KG1 (cell line): Measurements from ENCODE around the gene SLC4A1.

Source experiments
- DNase-seq: peaks from one replicate; lab custom pipeline; 2025; lab: John Stamatoyannopoulos, UW

The SLC4A1 gene

DNA sequence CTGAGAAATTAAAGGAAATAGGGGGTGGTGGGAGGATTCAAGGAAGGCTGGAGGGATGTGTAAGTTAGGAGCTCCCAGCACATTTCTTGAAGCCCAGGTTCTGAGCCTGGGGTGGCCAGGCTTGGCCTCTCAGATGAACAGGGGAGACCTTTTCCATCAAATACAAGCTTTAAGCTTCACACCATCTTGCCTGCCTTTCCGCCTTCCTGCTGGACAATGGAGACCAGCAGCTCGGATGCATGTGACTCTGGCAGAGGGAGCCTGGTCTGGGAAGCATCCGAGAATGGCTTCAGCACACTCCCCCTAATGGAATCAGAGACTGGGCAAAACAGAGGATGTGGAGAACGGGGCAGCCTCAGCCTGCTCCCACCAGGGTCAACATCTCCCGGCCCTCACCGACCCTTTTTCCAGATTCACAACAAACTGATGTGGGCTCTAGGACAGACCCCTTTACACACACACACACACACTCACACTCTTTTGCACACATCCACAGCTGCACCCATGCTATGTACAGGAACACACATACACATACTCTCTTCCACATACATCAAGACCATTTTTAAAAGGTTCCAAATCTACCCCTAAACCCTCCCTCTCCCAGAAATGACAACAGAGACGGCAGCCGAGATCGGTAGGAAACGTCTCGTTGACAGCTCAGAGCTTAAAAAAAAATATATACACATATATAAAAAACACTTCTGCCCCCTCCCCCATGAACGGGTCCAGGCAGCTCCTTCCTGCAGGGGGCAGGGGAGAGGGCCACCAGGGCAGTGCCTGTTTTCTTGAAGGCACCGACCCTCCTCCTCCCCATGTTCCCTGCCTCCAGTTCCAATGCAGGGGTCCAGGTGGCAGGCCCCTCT lies 61.7 kb downstream of the SLC4A1 start:
- no peak for DNase-seq

DNA sequence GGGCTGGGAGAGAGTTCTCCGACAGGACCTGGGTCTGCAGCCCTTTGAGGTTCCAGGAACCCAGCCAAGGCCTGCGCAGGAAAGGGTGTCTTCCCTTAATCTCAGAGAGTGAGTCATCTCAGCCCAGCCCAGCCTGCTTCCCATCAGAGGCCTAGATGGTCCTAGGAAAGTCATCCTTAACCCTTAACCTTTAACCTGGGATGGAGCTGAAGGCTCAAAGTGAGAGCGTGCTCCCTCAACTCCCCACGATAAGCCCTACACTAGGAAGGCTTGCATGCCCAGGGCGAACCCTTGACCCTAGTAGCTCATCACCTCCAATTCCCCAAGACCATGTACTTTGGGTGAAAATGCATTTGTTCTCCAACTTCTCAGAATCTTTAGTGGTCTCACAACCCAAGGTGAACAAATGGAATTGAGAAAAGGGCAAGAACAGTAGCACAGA lies 63.5 kb downstream of the SLC4A1 start:
- no peak for DNase-seq

DNA sequence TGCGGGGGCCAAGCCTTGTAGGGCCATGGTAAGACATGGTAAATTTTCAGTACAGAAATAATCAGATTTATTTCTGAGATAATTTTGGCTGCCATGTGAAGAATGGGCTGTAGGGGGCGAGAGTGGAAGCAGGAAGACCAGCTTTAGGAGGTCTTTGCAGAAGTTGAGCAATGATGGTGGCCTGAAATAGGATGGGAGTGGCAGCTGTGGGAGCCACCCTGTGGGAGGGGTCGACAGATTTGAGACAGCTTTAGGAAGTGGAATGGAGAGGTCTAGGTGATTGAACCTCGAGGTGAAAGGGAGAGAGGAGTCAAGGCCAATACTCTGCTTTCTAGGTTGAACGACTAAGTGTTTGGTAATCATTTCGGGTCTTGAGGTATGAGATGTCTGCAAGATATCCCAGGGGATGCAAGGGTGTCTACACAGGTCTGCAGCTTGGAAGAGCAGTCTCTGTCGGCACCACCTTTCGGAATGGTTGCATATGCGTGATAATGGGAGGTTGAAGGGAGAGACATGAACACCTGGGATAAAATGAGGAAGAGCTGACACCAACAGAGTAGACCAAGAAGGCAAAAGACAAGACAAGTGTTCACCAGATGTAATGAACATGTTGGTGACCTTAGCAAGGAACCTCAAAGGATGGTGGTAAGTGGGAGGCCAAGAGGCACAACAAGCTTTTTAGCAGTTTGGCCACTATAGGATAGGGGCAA lies 64.0 kb downstream of the SLC4A1 start:
- peak; percentile 54 for DNase-seq

DNA sequence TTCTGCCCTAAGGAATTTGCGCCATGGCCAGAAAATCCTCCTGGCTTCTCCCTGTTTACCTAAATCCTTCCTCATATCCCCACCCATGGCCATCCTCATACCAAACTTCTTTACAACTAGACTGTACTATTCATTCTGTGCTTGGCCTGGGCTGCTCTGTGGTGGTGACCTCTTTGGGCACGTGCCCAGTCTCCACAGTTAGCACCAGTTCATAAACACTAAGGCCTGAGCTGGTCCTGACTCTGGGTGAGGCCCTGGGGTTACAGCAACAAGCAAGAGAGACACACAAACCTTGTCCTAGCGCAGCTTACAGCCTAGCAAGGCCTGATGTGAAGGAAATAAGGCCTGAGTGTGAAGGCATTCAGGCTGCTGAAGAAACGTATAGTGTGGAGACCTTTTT lies 65.2 kb downstream of the SLC4A1 start:
- DNase-seq, result no peak

DNA sequence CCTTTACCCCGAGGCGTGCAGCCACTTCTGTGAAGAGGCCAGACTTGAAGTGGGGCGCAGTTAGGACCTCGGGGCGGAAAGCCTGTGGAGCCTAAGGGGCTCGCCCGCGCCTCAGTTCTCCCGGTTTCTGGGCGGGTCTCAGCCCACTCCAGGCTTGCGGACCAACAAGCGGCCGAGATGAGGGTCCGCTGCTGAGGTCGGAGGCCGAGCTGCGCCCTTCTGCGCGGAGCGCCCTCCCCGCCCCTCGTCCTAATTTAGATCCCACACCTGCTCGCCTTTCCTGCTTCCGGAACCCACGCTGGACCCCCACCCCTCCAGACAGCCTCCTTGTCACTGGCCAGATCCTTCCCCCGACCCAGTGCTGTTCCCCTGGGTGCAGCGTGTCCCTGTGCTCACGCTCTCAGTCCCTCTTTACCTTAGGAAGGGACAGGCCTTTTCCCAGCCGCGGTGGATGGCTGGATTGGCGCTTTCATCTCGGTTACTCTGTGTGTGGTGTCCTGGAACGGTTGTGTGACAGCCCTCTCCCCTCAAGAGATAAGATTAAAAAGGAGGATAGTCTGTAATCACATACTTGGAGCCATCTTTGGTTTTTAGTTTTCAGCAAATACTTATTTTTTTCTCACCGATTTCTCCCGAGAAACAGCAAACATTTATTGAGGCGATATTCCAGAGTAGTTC lies 67.3 kb downstream of the SLC4A1 start:
- DNase-seq, result no peak

DNA sequence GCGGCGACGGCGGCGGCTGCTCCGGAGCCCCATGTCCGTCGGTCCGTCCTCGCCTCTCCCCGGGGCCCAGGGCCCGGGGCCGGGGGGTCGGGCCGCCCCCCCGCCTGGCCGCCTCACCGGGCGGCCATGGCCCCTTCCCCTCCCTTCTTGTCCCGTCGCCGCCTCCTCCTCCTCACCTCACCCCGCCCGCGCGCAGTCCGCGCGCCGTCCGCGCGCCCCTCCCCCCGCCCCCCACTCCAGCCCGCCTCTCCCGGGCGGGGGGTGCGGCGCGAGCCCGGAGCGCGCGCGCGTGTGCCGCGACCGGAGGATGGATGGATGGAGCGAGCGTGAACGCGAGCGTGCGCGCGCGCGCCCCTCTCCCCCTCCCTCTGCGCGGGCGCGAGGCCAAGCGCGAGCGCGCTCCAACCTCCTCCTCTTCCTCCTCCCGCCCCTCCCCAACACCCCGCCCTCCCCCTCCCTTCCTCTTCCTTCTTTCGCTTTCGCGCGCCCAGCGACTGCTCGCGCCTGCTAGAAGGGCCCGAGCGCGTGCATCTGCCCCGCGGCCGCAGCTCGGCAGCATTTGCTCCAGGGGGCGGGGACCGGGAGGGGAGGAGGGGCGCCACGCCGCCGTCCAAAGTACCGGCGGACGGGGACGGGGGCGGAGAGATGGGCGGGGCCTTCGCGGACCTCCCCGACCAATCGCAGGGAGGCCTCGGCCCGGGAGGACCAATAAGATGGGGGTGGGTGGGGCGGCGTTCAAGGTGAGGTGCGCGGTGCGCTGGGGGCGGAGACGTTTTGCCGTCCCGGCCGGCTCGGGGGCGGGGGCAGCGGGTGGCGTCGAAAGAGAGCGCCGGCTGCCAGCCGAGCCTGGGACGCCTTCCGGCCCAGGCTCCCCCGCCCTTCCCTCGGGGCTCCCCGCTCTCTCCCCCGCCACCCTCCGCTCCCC lies 68.1 kb downstream of the SLC4A1 start, which contains the start of gene ATXN7L3:
Gene ATXN7L3, minus strand, starts transcription at position 332 of the 925 bp plus-strand sequence. CDS start 1,814 bp downstream, outside the sequence.
- DNase-seq, result peak; percentile 97

DNA sequence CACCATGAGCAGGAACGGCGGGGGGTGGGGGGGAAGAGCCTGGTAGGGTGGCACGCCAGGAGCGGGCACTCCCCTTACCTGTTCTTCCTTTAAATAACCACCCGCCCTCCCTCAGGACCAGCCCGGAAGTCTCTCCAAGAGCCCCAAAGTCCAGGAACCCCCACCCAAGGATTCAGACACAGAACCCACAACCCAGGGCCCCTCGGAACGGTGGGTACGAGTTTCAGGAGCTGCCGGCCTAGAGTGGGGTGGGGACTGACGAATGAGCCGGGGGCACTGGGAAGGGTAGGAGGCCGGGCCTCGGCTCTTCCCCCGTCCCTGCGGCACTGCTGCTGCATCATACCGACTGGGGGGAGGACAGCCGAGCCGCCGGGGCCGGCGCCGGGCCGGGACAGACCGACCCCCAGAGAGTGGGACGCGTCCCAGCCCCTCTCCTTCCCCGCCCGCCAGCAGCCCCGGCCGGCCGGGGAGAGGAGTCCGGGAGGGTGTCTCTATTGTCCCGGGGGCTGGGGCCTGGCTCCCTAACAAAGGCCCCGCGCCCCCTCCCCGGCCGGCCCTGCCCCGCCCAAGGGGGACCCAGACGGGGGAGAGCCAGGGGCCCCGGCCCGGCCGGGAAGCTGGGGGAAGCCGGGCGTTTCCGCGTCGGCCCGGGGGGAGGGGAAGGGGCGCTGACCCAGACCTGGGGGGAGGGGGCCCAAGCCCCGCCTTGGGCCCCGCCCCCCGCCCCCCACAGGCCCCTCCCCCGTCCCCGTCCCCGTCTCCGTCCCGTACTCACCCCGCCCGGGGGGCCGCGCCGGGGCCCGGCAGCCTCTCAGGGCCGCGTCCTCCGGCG lies 69.0 kb downstream of the SLC4A1 start:
- no peak for DNase-seq
